Activated naive CD4-positive, alpha-beta T cell treated with anti-CD3 and anti-CD28 coated beads, Interleukin-2, amount 50 U/mL, for 24 hours (primary cell): Measurements from ENCODE around the gene DYDC2.

ENCODE experiments used
- H3K27ac Mint-ChIP-seq: one replicate; pipeline ENCODE4 v1.8.0; 2021; ENCODE audit warnings: mild to moderate bottlenecking, mixed read lengths
- H3K27me3 Mint-ChIP-seq: one replicate; pipeline ENCODE4 v1.8.0; 2021; ENCODE audit warnings: mixed read lengths
- H3K36me3 Mint-ChIP-seq: one replicate; pipeline ENCODE4 v1.8.0; 2021; ENCODE audit warnings: mixed read lengths
- H3K4me1 Mint-ChIP-seq: one replicate; pipeline ENCODE4 v1.8.0; 2021; ENCODE audit warnings: mixed read lengths
- H3K4me3 Mint-ChIP-seq: one replicate; pipeline ENCODE4 v1.8.0; 2021; ENCODE audit warnings: mild to moderate bottlenecking, mixed read lengths
- H3K9me3 Mint-ChIP-seq: one replicate; pipeline ENCODE4 v1.8.0; 2021; ENCODE audit warnings: mixed read lengths

DYDC2 gene, protein sequence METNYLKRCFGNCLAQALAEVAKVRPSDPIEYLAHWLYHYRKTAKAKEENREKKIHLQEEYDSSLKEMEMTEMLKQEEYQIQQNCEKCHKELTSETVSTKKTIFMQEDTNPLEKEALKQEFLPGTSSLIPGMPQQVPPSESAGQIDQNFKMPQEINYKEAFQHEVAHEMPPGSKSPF

DNA sequence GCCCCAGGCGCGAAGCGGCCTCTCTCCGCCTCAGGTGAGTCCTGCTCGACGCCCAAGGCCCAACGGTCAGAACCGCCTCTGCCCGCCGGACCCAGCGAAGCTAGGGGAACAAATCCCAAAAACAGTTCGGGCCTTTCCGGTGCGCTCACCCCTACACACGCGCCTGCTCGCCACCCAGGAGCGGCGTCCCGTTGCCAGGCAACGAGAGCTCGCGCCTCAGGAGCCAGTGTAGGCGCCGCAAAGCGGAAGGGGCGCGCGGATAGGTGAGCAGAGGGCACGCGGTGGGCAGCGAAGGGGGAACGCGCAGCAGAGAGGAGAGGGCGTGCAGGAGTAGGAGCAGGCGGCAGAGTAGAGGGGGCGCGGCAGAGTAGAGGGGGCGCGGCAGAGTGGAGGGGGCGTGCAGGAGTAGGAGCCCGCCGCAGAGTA lies at the start of gene DYDC2, which contains the start of gene DYDC1:
Gene DYDC2, plus strand, starts transcription at position 219 of the 426 bp plus-strand sequence. CDS start 5,663 bp downstream, outside the sequence.
Gene DYDC1, minus strand, starts transcription at position 193 of the 426 bp plus-strand sequence. CDS start 4,154 bp downstream, outside the sequence.
- Mint-ChIP-seq H3K27me3 (peaks cover 18% of the 10 kb centered on the region), H3K4me1 (peaks cover 5% of the 10 kb centered on the region), H3K4me3 (peak within 1 kb of the TSS; percentile 82), H3K9me3 (no peaks in the 10 kb centered on the region), H3K36me3 (no peaks in the 10 kb centered on the region), H3K27ac (no peak within 1 kb of the TSS)

DNA sequence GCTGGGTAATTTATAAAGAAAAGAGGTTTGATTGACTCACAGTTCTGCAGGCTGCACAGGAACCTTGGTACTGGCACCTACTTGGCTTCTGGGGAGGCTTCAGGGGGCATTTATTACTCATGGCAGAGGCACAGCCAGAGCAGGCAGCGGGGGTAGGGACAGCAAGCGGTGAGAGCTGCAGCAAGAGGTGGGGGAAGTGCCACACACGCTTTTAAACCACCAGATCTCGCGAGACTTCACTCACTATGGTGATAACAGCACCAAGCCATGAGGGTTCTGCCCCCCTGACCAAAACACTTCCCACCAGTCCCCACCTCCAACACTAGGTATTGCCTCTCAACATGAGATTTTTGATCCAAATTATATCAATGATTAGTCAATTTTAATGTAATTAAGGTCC lies 43.1 kb upstream of the DYDC2 start:
- no peak overlapping the region for H3K27ac Mint-ChIP-seq
- H3K4me1 Mint-ChIP-seq = no peaks in the 10 kb centered on the region
- H3K27me3 Mint-ChIP-seq = peaks cover 4% of the 10 kb centered on the region
- no peaks in the 10 kb centered on the region for H3K9me3 Mint-ChIP-seq
- H3K36me3 Mint-ChIP-seq = peaks cover 3% of the 10 kb centered on the region
- H3K4me3 Mint-ChIP-seq = no peak overlapping the region

DNA sequence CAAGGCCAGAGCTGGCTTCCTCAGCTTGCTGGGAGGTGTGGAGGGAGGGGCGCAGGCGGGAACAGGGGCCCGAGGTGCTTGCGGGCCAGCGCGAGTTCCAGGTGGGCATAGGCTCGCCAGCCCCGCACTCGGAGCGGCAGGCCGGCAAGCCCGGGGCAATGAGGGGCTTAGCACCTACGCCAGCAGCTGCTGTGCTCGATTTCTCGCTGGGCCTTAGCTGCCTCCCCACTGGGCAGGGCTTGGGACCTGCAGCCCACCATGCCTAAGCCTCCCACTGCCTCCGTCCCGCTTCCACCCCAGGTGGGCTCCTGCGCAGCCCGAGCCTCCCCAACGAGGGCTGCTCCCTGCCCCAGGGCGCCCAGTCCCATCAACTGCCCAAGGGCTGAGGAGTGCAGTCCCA lies 41.2 kb upstream of the DYDC2 start:
- H3K4me3 Mint-ChIP-seq = no peak overlapping the region

DNA sequence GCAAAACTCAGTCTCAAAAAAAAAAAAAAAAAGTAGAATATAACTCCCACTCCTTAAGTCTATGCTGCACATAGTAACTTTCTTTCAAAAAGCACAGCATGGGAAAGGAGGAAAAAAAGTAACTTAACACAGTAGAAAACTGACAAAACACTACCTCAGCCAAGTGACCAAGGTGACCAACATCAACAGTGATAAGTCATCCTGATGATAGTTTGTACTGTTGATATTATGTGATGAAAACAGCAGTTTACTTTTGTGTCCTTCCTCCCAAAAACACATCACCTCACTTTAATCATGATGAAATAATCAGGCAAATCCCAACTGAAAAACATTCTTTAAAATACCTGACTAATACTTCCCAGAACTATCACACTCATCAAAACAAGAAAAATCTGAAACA lies 37.8 kb upstream of the DYDC2 start:
- no peak overlapping the region for H3K27ac Mint-ChIP-seq
- H3K27me3 Mint-ChIP-seq = peaks cover 2% of the 10 kb centered on the region
- H3K4me1 Mint-ChIP-seq = no peaks in the 10 kb centered on the region
- no peaks in the 10 kb centered on the region for H3K9me3 Mint-ChIP-seq
- H3K4me3 Mint-ChIP-seq = no peak overlapping the region
- H3K36me3 Mint-ChIP-seq = no peaks in the 10 kb centered on the region

More for the DNA sequence above, 41.2 kb upstream of the DYDC2 start:
- H3K9me3 Mint-ChIP-seq = no peaks in the 10 kb centered on the region
- no peaks in the 10 kb centered on the region for H3K36me3 Mint-ChIP-seq
- H3K27me3 Mint-ChIP-seq = peaks cover 4% of the 10 kb centered on the region
- no peak overlapping the region for H3K27ac Mint-ChIP-seq
- H3K4me1 Mint-ChIP-seq = no peaks in the 10 kb centered on the region

DNA sequence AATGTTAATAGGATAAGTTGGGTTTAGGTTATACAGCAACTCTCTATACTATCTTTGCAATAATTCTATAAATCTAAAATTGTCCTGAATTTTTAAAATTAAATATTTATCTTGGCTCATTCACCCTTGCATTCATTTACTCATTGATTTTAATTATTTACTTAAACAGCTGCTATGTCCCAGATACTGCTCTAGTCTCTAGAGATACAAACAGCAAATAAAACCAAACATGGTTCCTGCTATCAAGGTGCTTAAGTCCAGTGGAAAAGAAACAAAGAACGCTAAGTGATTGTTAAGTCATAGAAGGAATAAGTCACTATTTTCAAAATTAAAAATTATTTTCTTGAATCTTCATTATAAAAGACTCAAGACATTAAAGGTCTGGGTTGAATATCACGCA lies 37.3 kb upstream of the DYDC2 start:
- Mint-ChIP-seq H3K4me3 (no peak overlapping the region), H3K36me3 (no peaks in the 10 kb centered on the region), H3K27me3 (peaks cover 2% of the 10 kb centered on the region), H3K4me1 (no peaks in the 10 kb centered on the region), H3K27ac (no peak overlapping the region), H3K9me3 (no peaks in the 10 kb centered on the region)

DNA sequence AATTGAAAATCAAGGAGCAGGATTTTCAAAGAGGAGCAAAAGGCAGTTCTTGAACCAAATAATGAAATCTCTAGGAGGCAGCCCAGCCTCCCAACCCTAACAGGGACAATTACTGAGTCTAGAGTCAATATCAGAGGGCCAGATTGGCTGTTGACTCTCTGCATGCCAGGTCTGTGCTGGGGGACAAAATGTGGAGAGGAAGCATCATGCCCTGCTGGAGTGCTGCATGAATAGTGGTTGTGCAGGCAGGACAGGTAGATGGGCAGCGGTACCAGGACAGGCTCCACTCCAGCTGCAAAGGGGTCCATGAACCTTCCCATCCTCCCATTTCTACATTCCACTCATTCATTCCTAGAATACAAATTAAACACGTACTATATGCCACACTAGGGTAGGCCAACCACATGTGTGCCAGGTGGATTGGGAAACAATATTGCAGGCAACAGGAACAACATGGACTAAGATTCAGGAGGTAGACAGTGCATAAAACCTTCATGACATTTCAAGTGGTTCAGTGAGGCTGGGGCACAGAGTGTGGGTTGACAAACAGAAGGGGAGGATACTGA lies 36.8 kb upstream of the DYDC2 start:
- Mint-ChIP-seq H3K4me3 (no peak overlapping the region), H3K27me3 (peaks cover 2% of the 10 kb centered on the region), H3K4me1 (no peaks in the 10 kb centered on the region), H3K36me3 (no peaks in the 10 kb centered on the region), H3K9me3 (no peaks in the 10 kb centered on the region), H3K27ac (no peak overlapping the region)

DNA sequence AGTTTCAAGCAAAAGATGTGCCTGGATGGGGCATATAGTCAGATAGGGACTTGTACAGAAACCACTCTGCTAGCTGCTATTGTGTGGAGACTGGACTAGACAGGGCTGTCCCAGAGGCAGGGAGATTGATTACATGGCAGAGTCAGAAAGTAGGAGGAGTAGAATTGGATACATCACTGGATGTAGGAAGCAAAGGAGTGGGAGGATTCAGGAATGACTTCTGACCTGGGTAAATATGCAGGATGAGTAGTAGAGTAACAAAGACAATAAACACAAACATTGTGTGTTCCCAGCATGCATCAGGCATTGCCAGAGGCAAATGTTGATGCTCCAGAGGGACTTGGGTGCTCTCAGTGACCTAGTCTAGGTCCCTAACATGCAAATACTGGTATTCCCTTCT lies 36.2 kb upstream of the DYDC2 start:
- Mint-ChIP-seq H3K9me3 (no peaks in the 10 kb centered on the region), H3K4me1 (no peaks in the 10 kb centered on the region), H3K4me3 (no peak overlapping the region), H3K27ac (no peak overlapping the region), H3K27me3 (peaks cover 2% of the 10 kb centered on the region), H3K36me3 (no peaks in the 10 kb centered on the region)

DNA sequence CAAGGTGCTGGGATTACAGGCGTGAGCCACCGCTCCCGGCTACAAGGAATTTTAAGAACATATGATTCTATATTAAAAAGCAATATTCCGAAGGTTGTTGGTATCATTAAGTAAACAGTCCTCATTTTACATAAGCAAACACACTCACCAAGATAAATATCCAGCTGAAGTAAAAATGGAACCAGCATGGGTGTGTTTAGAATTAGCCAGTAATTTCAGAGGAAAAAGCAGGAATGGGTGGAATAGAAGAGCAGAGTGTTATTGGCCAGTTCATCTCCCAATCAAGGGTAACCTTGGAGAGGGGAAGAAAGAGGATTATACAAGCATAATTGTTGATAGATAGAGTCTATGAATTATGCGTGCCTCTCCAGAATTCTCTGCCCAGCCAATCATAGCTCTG lies 35.4 kb upstream of the DYDC2 start:
- peaks cover 2% of the 10 kb centered on the region for H3K27me3 Mint-ChIP-seq
- H3K4me1 Mint-ChIP-seq = no peaks in the 10 kb centered on the region
- no peak overlapping the region for H3K27ac Mint-ChIP-seq
- H3K36me3 Mint-ChIP-seq = no peaks in the 10 kb centered on the region
- no peak overlapping the region for H3K4me3 Mint-ChIP-seq
- H3K9me3 Mint-ChIP-seq = no peaks in the 10 kb centered on the region

DNA sequence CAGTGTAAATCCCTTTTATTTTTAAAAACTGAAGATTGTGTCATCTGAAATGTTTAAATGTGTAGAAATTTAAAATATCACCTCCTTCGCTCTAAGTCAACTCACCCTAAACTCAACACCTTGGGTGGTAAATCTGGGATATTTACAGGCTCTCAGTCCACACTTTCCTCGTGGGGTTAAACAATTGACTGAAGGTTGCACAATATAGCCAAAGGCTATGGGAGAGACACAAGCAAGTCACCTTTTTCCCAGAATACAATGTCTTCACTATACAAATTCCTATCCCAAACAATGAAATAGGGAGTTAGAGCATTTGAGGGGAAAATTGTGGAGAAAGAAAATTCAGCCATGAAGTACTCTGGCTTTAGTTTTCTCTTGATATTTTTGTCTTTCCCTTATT lies 34.4 kb upstream of the DYDC2 start:
- Mint-ChIP-seq H3K9me3 (no peaks in the 10 kb centered on the region), H3K4me3 (no peak overlapping the region), H3K27ac (no peak overlapping the region), H3K36me3 (no peaks in the 10 kb centered on the region), H3K27me3 (peaks cover 2% of the 10 kb centered on the region), H3K4me1 (no peaks in the 10 kb centered on the region)

DNA sequence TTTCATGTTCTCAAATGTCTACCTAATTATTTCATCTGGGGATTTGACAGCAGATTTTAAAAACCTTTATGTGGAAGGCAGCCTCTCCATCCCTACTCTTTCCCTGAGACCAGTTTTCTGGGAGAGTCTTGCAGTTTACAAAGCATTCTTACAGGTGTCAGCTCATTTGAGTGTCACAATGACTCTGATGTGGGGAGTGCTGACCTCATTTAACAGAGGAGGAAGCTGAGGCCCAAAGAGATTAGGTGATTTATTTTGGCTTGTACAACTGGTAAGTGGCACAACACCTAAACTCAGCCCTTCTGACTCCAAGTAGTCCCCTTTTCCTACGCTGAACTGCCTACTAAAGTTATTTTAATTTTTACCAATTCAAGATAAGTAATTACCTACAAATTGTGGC lies 33.9 kb upstream of the DYDC2 start:
- Mint-ChIP-seq H3K27me3 (peaks cover 2% of the 10 kb centered on the region), H3K4me1 (no peaks in the 10 kb centered on the region), H3K36me3 (no peaks in the 10 kb centered on the region), H3K9me3 (no peaks in the 10 kb centered on the region), H3K27ac (no peak overlapping the region), H3K4me3 (no peak overlapping the region)

DNA sequence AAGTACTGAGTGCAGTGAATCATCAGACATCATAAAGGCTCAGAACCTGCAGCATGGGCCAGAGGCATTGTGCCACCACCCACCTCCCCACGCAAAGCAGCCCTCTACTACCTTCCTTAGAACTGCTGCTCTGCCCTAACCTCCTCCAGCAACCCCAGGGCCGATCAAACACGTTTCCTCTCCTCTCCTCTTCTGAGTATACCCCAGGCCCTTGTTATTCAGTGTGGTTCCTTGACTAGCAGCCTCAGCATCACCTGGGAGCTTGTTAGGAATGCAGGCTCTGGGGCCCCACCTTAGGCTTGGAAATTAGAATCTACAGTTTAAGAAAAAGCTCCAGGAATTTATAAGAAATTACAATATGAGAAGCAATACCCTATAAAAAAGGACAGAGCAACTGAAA lies 33.3 kb upstream of the DYDC2 start:
- Mint-ChIP-seq H3K4me3 (no peak overlapping the region), H3K9me3 (no peaks in the 10 kb centered on the region), H3K36me3 (no peaks in the 10 kb centered on the region), H3K27me3 (peaks cover 2% of the 10 kb centered on the region), H3K4me1 (no peaks in the 10 kb centered on the region), H3K27ac (no peak overlapping the region)

DNA sequence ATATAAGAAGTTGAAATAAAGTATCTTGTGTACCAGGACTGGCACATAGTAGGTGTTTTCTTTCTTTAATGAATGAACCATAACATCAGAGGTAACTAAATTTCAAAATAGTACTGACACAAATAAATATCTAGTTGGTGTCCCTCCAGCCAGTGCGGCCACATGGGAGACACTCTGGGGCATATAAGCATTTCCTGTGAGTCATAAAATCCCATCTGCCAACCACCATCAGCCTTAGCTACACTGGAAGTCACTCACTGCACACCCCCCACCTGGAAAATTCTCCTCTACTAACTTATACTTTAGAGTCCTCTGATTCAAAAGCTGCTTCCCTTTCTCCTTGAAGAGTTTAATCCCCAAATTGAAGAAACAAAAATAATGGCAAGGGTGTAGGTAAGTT lies 32.5 kb upstream of the DYDC2 start:
- no peaks in the 10 kb centered on the region for H3K4me1 Mint-ChIP-seq
- H3K36me3 Mint-ChIP-seq = no peaks in the 10 kb centered on the region
- H3K27ac Mint-ChIP-seq = no peak overlapping the region

DNA sequence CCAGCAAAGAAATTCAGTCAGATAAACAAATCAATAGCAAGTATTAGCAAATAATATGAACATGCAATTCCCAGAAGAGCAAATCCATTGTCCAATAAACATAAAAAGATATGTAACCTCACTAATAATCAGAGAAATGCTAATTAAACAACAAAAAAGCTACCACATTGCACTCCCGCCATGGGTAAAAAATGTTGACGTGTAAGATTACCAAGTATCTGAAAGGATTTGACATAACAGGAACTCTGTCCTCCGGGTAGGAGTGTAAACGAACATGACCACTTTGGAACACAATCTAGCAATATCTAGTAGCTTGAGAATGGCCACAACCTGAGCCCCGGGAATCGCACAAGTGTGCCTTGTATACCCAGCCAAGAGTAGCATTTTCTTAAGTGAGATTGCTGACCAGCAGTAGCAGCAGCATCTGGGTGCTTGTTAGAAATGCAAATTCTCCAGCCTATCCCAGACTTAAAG lies 31.7 kb upstream of the DYDC2 start:
- Mint-ChIP-seq H3K27ac (no peak overlapping the region), H3K27me3 (no peaks in the 10 kb centered on the region), H3K36me3 (no peaks in the 10 kb centered on the region), H3K4me1 (no peaks in the 10 kb centered on the region), H3K9me3 (no peaks in the 10 kb centered on the region), H3K4me3 (no peak overlapping the region)

More for the DNA sequence above, 32.5 kb upstream of the DYDC2 start:
- no peaks in the 10 kb centered on the region for H3K27me3 Mint-ChIP-seq
- H3K4me3 Mint-ChIP-seq = no peak overlapping the region
- no peaks in the 10 kb centered on the region for H3K9me3 Mint-ChIP-seq

DNA sequence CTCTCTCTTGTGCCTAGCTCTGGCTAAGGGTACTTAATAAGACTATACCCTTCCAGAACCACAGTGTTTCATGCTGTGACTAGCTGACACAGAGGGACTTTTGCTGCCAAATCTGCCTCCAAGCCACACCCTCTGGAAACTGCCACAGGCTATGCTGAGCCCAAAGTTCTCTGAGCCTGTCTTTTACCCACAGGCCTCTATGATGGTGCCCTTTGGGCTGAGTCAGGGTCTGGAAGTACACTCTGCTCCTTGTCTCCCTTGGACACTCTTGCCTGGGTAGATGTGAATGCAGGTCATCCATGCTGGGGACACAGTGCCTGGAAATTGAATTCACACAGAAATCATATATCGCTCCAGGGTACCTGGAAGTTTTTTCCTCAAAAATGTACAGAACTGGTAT lies 22.6 kb upstream of the DYDC2 start:
- no peaks in the 10 kb centered on the region for H3K36me3 Mint-ChIP-seq
- H3K4me3 Mint-ChIP-seq = no peak overlapping the region
- H3K27me3 Mint-ChIP-seq = peaks cover 1% of the 10 kb centered on the region
- no peaks in the 10 kb centered on the region for H3K4me1 Mint-ChIP-seq
- no peaks in the 10 kb centered on the region for H3K9me3 Mint-ChIP-seq
- no peak overlapping the region for H3K27ac Mint-ChIP-seq

DNA sequence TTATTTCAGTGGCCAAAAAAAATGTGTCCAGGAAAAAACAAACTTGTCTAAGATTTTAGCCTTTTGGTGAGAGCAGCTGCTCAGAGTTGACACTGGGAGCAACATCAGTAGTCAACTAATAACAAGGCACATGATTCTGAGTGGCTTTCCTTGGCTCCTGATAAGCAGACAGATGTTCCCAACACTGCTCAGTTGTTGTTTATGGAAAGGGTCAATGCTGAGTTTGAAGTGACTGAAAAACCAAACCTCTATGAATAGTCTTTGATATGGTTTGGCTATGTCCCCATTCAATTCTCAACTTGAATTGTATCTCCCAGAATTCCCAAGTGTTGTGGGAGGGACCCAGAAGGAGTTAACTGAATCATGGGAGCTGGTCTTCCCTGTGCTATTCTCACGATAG lies 12.3 kb upstream of the DYDC2 start:
- Mint-ChIP-seq H3K36me3 (no peaks in the 10 kb centered on the region), H3K27me3 (peaks cover 2% of the 10 kb centered on the region), H3K9me3 (no peaks in the 10 kb centered on the region), H3K4me1 (no peaks in the 10 kb centered on the region), H3K4me3 (no peak overlapping the region), H3K27ac (no peak overlapping the region)

DNA sequence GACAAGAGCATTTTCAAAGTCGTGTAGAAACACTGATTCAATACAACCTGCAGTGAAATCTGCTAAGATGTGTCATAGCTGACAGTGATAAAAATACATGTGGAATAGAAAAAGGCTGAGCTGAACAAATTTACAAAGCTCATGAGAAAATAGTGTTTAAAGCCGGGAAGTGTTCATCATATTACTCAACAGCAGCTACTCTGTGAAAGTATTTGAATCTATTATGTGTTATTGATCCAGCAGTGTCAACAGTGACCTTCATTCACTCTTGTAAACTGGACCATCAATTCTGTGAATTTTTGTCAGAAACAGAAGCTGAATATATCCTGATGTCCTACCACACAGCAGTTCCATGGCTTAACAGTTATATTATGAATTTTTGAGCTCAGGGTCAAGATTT lies 11.7 kb upstream of the DYDC2 start:
- H3K4me1 Mint-ChIP-seq = no peaks in the 10 kb centered on the region
- peaks cover 3% of the 10 kb centered on the region for H3K27me3 Mint-ChIP-seq
- H3K36me3 Mint-ChIP-seq = no peaks in the 10 kb centered on the region
- H3K9me3 Mint-ChIP-seq = no peaks in the 10 kb centered on the region
- H3K4me3 Mint-ChIP-seq = no peak overlapping the region
- H3K27ac Mint-ChIP-seq = no peak overlapping the region

DNA sequence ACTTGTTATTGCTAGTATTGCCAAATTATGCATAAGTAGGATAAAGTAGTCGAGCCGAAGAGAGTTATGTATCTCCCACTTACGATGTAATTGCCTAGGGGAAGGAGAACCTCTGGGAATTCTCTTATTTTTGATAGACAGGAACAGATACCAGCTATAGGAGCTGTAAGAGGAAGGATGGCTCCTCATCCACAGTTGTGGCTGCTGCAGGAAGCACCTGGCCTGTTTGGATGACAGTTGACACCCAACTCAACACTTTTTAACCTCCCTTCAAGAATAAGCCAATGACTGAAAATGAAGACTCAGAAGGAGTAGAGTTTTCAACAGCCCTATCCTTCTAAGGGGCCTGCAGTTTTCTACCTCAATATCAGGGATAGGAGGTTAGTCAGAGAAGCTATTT lies 6.3 kb upstream of the DYDC2 start:
- no peaks in the 10 kb centered on the region for H3K9me3 Mint-ChIP-seq
- H3K27ac Mint-ChIP-seq = no peak overlapping the region
- no peak overlapping the region for H3K4me3 Mint-ChIP-seq
- H3K27me3 Mint-ChIP-seq = peaks cover 14% of the 10 kb centered on the region
- no peaks in the 10 kb centered on the region for H3K36me3 Mint-ChIP-seq
- H3K4me1 Mint-ChIP-seq = no peaks in the 10 kb centered on the region
